GM21737 (cell line): ENCODE data around the gene DEPDC5.
"Not testable (repeated sequence)": the region's sequence is repeated elsewhere in the genome, so short reads cannot be mapped to it uniquely, and the experiment has no call there.

Experiments
- ATAC-seq: cut with Tn5 transposase; IDR thresholded peaks from one replicate; pipeline ENCODE4 v1.9.1; 2021; ENCODE audit warnings: mild to moderate bottlenecking, moderate library complexity; ENCODE audit not compliant: unreplicated experiment

DEPDC5 gene

DNA sequence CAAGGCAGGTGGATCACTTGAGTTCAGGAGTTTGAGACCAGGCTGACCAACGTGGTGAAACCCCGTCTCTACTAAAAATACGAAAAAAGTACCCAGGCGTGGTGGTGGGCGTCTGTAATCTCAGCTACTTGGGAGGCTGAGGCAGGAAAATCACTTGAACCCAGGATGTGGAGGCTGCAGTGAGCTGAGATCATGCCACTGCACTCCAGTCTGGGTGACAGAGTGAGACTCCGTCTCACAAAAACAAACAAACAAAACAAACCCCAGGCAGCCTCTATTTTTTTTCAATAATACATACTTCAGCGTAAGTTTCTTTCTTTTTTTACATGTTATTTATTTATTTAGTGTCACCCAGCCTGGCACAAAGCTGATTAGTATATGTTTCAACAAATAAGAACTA lies 60.1 kb downstream of the DEPDC5 start:
- not testable (repeated sequence) for ATAC-seq

DNA sequence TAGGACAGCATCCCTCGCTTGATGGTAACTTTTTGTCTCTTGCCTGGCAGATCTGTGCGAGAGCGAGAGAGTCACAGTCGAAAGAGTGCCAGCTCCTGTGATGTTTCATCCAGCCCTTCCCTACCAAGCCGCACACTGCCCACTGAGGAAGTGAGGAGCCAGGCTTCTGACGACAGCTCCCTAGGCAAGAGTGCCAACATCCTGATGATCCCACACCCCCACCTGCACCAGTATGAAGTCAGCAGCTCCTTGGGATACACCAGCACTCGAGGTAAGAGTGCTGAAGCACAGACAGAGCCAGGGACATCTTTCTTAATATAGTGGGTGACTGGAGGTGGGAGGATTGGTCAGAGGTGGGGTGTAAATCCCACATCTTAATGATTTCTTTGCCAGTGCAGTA lies 61.1 kb downstream of the DEPDC5 start:
- no peak for ATAC-seq

DNA sequence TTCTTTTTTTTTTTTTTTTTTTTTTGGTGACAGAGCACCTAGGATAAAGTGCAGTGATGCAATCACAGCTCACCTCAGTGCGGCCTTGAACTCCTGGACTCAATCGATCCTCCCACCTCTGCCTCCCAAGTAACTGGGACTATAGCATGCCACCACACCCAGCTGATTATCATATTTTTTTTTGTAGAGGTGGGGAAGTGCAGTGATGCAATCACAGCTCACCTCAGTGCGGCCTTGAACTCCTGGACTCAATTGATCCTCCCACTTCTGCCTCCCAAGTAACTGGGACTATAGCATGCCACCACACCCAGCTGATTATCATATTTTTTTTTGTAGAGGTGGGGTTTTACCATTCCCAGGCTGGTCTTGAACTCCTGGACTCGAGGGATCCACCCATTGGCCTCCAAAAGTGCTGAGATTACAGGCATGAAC lies 61.6 kb downstream of the DEPDC5 start:
- not testable (repeated sequence) for ATAC-seq

DNA sequence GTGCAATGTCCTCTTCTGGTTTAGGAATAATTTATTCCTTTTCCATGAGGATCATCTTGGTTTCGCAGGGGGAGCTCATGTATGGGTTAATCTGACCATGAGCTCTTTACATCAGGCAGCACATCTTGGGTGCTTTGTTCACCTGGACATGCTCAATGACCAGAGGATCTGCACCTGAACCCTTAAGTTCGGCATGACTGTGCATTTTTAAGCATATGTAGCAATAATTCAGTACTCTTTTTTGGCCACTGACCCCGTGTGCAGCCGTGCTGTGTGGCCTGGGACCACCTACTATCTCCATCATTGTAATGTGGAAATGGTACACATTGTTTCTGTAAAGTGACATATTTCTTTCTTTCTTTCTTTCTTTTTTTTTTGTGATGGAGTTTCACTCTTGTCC lies 62.9 kb downstream of the DEPDC5 start:
- ATAC-seq, result no peak

DNA sequence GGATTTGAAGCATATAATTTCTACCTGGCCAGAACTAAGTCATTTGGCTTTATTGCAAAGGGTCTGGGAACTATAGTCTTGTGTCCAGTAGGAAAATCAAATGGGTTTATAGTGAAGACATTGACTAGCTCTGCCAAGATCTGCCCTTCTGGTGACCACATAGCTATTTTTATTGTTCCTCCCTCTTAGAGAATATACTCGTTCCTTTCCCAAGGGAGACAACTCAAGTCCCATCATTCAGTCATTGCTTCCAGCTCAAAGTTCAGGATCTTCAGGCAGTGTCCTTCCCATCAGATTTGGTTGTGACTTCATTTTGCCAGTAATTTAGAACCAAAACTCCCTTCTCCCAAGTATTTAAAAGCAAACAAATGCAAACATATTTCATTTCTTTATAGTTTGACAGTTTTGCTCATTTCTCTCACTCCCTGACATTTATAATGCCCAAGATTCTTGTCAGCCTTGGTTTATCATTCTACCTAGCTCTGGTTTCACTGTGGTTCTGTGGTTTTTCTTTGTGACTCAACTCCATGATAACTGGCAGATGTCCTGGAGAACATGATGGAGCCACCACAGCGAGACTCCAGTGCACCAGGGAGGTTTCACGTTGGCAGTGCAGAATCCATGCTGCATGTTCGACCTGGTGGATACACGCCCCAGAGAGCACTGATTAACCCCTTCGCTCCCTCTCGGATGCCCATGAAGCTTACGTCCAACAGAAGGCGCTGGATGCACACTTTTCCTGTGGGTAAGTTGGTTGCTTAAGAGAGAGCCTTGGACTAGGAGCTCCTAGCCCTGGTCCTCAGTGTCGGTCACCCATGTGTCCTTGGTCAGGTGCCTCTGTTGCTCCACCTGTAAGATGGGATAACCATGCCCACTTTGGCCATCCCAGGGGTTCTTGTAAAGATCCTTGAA lies 64.9 kb downstream of the DEPDC5 start:
- ATAC-seq, result no peak

DNA sequence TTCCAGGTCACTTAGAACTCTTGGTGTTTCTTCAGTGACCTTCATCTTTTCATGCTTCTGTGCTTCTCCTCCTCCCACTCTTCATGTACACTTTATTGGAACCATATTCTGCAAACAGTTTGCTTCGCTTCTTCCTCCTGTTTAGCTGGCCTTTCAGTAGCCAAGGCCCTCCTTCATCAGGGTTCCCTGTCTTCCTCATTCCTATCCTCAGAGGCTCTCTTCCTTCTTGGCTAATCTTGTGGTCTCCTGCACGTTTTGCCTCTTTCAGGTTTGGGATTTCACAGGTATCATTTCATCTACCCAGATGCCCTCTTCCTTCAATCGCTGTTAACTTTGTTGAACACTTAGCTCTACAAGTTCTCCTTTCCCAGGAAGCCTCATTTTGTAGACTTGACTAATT lies 66.8 kb downstream of the DEPDC5 start:
- no peak for ATAC-seq

DNA sequence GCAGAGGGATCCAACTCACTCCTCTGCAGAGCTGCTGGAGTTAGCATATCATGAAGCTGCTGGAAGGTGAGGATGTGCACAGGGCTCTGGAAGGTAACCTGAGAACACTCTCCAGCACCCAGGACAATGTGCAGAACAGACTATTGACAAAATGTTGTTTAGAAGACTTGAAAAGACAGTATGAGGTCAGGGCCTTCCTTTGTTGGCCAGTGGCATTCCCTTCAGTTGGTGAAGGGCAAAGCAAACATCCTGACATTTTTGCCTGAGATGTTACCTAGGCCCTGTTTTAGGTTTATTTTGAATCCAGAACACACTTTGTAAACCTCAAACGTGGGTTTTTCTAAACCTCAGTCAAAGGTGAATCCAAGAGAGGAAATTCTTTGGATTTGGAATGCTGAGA lies 67.8 kb downstream of the DEPDC5 start:
- no peak for ATAC-seq

DNA sequence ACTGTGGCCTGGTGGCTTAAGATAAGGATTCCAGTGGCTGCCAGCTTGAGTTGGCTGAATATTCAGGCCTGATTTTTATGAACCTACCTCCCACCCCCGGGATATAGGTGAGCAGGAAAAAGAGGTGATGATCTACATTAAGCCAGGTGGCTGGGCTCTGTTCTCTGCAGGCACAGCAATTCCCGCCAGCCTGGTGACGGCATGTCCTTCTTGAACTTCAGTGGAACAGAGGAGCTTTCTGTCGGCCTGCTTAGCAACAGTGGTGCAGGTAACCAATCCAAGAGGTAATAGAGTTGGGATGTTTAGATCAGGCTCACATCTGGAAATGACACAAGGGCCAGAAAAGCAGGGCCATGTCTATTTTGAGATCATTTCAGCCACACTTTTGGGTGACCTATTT lies 68.7 kb downstream of the DEPDC5 start:
- ATAC-seq, result no peak

DNA sequence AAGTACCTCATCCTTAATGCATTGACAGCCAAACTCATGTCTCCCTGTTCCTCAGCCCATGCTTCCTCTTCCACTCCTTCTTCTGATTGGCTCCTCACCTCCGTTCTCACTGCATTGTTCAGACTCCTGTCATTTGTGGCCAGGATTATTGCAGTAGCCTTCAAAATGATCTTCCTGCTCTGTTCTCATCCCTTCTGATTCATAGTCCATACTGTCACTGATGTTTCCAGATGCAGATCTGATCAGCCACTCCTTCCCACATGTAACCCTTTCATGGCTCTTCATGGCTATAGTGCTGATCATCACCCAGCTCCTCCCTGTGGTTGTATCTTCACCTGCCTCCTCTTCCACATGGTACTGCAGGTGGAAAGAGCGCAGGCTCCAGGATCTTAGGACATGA lies 71.7 kb downstream of the DEPDC5 start:
- ATAC-seq, result no peak

DNA sequence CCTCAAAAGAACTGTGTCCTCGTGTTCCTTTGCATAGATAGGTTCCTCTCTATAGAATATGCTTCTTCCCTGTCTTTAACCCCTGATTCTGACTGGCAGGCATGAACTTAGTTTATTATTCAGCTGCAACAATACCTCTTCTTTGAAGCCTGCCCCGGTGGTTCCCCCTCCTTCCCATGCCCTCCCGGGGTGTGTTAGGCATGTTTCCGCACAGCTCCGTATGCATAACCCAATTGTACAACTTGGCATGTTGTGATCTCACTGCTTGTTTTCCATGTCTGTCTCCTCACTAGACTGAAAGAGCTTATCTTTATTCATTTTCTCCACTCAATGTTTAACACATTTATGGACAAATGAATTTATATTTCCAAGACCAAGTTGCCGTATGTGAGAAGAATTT lies 72.6 kb downstream of the DEPDC5 start:
- ATAC-seq, result no peak

DNA sequence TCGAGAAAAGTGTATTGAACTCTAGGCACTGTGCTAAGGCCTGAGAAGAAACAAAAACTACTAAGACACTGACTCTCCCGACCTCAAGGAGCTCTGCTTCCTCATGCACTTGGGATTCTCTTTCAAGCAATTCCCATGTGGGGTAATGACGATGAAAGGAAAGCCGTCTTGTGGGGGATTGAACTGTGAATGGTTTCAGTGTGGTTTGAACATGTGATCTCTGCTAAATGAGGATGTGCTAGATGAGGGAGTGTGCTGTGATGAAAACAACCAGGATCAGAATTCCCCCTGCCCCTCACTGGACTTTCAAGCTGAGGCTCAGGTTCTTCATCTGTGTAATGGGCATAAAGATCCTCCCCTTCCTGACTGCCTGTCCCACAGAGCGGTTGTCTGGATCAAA lies 74.9 kb downstream of the DEPDC5 start:
- no peak for ATAC-seq

DNA sequence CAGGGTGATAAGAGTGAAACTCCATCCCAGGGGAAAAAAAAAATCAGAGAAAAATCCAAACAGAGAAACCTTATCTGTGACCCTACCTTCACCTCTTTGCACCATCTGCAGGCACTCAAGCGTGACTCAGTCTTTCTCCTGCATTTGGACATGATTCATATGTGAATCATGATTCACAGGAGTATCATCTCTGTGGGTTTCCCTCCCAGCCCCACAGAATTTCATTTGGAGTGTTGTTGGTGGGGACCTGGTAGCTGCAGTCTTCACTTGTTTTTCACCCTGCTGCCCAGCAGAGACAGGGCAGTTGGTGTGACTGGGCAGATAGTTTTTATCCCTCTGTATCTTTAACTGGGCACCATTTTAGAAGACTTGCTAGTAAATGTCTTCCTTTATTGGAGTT lies 75.7 kb downstream of the DEPDC5 start:
- no peak for ATAC-seq

DNA sequence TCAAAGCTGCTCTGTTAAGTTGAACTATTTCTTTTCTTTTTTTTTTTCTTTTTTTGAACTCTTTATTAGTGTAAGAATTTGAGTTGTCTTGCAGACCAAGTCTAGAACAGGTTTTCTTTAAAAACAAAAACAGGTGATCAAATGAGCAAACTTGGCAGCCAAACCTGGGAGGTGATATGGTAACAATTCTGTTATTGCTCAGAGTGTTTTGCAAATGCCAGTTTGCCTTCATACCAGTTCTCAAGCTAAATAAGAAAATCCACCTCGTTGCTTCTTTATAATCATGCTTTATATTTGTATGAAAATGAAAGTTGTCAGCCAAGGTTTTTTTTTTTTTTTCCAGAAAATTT lies 76.9 kb downstream of the DEPDC5 start:
- no peak for ATAC-seq

DNA sequence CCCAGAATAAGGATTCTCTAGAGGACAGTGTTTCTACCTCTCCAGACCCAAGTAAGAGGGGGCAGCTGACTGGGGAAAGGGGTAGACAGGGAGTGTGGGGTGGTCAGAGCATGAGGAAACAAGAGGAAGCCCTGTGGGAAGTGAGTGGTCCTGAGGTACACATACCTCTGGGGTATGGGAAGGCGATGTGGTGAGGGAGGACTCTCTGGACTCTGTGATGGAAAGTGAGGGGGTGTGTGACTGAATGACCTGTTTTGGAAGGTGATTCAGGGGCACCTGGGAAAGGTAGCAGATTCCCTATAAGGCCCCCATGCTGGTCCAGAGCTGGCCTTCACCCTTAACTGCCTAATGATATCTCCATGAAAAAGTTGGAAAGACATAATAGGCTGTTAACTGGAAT lies 80.1 kb downstream of the DEPDC5 start:
- no peak for ATAC-seq

DNA sequence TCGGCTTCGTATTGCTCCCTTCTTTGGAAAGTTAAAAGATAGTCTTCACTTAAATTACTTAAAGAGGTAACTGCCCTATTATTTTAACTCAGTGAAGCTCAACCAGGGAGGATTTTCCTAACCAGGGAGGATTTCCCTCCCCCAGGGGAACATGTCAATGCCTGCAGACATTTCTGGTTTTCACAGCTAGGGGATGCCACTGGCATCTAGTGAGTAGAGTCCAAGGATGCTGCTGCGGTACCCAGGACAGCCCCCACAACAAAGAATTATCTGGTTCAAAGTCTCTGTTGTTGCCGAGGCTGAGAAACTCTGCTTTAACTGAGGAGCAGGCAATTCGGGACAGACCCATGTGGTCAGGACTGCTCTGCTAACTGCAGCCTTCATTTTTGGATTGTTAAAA lies 82.2 kb downstream of the DEPDC5 start:
- ATAC-seq, result no peak

DNA sequence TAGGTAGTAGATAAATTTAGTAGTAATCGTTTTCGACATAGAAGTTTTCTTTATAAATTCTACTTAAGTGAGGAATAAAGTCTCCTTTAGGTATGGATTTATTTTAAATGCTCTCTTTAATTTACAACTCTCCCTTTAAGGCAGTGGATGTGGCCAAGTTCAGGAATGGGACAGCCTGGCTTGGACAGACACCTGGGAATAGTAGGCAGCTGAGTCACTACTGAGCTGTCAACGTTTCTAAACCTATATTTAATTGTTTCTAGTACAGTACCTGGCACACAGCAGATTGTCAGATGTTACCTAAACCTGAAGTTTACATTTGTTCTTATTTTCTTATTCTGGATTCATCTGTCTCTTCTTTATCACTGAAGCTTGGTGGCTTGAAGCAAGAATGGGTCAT lies 85.1 kb downstream of the DEPDC5 start:
- ATAC-seq, result no peak

DNA sequence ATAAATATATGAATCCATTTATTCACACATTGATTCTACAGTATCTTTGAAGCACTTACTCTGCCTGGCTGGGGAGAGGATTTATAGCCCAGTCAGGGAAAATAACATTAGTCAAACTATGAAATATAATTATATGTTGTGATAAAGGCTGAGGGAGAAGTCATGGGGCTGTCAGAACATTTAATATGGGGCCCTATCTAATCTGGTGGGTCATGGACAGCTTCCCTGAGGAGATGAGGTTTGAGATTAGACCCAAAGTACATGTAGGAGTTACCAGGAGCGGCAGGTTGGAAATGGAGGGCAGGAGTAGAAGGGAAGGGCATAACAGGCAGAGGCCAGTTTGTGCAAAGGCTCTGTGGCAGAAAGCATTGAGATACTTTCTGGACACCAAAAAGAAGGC lies 86.2 kb downstream of the DEPDC5 start:
- no peak for ATAC-seq

DNA sequence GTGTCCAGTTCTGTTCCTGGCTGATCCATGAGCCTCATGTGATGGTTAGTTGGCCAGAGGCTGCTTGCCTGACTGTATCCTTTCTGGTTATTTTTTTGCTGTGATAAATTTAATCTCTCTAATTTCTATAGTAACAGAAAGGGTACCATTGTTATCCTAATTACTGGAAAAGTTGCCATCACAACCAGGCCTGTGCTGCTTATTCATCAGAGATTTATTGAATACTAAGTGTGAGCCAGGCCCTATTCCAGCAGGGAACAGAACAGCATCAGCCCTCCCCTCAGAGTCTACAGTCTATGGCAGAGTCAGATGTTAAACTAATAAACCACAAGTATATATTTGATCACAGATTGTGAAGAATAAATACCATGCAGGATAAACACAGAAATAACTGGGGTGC lies 86.8 kb downstream of the DEPDC5 start:
- ATAC-seq, result no peak

DNA sequence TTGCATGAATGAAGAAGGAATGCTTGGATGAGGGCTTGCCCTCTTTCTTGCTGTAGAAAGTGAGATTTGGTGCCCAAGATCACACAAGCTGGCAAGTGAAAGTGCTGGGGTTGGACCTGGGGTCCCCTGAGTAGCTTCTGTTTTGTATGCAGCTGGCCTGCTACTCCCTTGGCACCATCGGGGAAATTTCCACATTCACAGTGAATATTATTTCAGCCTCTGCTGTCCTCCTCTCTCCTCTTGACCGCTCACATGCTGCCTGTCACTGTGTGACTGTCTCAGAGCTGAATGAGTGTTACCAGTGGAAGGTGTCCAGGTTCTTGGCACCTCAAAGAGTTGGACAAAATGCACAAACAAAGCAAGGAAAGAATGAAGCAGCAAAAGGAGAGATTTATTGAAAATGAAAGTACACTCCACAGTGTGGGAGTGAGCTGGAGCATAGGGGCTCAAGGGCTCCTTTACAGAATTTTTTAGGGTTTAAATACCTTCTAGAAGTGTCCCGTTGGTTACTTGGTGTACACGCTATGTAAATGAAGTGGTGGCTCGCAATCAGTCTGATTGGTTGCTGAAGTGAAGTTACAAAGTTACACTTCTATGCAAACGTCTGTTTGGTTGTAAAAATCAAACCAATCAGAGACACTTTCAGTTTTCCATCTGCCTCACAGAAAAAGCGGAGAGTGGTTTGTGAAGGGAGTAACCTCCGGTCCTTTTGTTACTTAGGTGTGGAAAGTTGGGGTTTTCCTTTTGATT lies 87.4 kb downstream of the DEPDC5 start:
- no peak for ATAC-seq

DNA sequence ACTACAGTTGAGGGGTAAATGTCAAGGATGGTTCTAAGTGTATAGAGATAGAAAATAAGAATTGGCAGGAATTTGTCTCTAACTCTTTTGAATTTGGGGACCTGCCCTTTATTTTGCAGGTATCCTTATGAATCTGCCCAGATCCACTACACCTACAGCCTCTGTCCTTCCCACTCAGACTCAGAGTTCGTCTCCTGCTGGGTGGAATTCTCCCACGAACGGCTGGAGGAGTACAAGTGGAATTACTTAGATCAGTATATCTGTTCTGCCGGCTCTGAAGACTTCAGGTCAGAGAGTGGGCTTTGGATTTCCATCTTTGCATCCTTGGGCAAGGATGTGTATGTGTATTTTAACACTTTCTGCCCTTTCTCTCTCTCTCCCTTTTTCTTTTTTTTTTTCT lies 89.7 kb downstream of the DEPDC5 start:
- ATAC-seq, result no peak

DNA sequence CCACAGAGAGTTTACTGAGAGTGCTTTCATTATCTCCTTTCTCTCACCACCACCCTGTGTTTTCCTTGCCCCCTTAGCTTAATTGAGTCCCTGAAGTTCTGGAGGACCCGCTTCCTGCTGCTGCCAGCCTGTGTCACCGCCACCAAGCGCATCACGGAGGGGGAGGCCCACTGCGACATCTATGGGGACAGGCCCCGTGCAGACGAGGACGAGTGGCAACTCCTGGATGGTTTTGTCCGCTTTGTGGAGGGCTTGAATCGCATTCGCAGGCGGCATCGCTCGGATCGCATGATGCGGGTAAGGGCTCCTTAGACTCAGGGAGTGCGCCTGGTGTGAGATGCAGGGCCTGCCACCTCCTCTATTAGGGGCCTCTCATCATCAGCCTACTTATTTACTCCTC lies 91.1 kb downstream of the DEPDC5 start:
- ATAC-seq, result no peak
